Omental fat pad (tissue), 4 donors: ENCODE measurements around the gene LRGUK. TPM values are rescaled to one million over a fixed set of nuclear protein-coding genes. Genes with fewer than 3 reads are reported as not detected.

Experiments used
- ATAC-seq: fragments of 150-250 bp; one replicate; pipeline ENCODE4 v1.9.1; 2016; ENCODE audit warnings: mild to moderate bottlenecking, moderate library complexity; ENCODE audit not compliant: low FRiP score
- DNase-seq: peaks from one replicate; pipeline ENCODE4 v3.0.0-alpha.2; 2019; ENCODE audit warnings: low spot score
- total RNA-seq, 4 donors: library from RNA; depleted of rRNA; stranded (reverse); fragments of >200 nt; gene quantifications; one replicate each; pipeline ENCODE4 v1.1.0, GENCODE V29; 2016
- TF ChIP-seq, protein P1 (sequence below), 3 donors: fragments of 450-650 bp; IDR thresholded peaks; one replicate each; pipeline ENCODE4 v1.5.1; 2016 to 2017; ENCODE audit warnings: antibody characterized with exemption in 3 of 3, mild to moderate bottlenecking in 3 of 3, moderate library complexity in 2 of 3

LRGUK gene
- total RNA-seq, 4 donors from 2014 or later: 0.16 to 1.2 (median 0.51) TPM

DNA sequence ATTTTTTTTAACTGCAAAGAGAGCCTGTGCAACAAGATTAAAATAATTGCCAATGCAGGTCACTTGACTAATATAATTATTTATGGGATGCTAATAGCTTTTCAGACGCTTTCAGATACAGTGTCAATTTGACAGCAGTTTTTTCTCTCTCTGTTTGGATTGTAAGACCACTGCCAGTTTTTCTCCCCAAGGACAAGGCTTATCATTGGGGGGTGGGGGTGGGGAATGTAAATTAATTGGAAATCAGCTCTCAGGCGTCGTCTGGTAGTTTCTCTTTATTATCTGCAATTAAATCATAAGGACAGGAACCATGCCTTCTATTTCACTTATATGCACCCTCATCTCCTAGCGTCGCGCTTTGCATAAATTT is 559 bp upstream of the LRGUK start:
- TF ChIP-seq, protein P1, sequence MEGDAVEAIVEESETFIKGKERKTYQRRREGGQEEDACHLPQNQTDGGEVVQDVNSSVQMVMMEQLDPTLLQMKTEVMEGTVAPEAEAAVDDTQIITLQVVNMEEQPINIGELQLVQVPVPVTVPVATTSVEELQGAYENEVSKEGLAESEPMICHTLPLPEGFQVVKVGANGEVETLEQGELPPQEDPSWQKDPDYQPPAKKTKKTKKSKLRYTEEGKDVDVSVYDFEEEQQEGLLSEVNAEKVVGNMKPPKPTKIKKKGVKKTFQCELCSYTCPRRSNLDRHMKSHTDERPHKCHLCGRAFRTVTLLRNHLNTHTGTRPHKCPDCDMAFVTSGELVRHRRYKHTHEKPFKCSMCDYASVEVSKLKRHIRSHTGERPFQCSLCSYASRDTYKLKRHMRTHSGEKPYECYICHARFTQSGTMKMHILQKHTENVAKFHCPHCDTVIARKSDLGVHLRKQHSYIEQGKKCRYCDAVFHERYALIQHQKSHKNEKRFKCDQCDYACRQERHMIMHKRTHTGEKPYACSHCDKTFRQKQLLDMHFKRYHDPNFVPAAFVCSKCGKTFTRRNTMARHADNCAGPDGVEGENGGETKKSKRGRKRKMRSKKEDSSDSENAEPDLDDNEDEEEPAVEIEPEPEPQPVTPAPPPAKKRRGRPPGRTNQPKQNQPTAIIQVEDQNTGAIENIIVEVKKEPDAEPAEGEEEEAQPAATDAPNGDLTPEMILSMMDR (IDR thresholded peaks at IDR 0.05): no peak
- ATAC-seq: no peak
- DNase-seq: no peak

DNA sequence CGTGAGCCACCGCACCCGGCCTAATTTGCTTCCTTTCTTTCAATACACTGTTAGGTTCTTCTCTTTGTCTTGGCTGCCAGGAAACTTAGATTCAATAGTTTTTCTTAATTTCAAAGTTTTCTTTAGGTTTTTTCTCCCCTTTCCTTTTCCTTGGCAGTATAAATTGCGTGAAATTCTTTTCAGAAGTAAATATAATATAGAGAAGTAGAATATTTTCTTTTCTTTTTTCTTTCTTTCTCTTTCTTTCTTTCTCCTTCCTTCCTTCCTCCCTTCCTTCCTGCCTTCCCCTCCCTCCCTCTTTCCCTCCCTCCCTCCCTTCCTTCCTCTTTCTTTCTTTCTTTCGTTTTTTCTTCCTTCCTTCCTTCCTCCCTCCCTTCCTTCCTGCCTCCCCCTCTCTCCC is 1.7 kb downstream of the LRGUK start:
- no peak for ATAC-seq

DNA sequence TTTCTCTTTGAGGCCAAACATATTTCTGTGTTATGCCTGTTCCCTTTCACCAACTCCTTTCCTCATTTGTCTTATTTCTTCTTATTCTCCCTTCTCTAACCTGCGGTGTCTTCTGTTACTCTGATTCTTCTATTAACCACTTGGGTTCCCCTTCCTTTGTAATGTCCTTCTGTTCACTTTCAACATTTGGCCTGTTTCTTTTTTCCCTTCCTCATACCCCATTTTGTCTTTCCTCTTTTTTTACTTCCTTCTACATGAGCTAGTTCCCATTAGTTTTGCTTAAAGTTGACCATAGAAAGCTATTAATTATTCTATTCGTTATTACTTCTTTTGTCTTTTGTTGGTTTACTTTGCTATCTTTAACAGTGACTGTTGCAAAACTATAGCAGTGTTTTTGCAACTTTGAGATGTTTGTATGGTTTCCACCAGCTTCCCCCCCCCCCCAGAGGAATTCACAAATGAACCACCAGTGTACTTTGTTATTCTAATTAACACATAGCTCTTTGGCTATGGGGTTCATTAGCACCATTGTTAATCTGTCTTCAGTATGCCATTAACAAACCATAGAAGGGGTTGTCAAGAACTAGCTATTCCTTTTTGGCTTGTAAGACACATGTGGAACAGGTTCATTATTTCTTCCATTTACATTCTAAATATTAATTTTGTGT is 2.9 kb downstream of the LRGUK start:
- no peak for ATAC-seq
- TF ChIP-seq, protein P1 (IDR thresholded peaks at IDR 0.05): no peak
- no peak for DNase-seq

More for the DNA sequence above, 1.7 kb downstream of the LRGUK start:
- TF ChIP-seq, protein P1 (IDR thresholded peaks at IDR 0.05): no peak
- no peak for DNase-seq

DNA sequence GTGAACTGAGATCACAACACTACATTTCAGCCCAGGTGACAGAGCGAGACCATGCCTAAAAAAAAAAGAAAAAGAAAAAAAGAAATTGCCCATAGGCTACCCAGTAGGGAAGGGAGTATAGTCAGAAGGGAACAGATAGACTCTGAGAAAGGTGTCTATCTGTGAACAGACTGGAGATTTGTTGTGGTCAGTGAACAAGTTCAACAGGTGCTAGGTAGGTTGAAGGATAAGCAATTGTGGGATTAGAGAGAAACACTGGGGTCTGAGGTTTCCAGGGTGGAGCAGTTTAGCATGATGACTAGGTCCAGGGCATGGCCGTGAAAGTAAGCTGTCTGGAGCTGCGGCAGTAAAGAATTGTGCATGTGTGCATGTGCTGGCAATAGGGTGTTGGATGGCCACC is 6.9 kb downstream of the LRGUK start:
- TF ChIP-seq, protein P1 (IDR thresholded peaks at IDR 0.05): no peak
- DNase-seq (no peak), ATAC-seq (no peak)

DNA sequence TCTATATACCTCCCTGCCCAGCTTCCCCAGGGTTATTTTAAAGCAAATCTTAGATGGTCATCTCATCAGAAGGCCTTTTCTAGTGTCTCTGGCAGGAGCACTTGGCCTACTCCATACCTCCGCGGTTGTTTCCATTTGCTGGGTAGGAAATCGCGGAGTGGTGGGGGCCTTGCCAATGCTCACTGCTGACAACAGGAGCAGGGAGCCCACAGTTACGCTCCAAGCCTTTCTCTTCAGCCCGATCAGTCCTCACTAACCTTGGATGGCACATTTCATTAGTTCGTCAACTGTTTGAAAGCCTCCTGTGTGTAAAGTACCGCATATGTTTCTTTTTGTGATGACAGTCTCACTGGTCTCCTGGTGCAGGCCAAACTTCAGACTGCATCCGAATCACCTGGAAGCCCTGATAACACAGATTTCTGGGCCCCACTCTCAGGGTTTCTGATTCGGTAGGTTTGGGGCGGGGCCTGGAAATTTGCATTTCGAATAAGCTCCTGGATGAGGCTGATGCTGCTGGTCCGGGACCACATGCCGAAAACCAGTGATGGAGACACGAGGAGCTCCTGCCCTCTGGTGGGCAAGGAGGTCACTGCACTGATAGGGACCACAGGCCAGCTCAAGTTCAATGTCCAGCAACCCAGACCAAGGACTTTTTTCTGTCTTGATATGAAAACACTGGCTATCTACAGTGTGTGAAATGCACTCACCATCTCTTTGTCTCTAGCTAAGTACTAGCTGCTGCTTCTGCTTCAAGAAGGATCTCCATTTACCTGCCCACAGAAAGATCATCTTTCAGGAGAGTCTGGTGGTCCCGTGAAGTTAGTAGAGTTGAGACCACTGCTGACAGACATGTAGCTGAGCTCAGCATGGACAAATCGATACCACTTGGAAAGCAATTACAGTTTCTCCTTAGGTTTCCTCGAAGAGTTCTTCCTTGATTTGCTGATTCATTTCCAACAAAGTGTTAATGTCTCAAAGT is 14.0 kb downstream of the LRGUK start:
- DNase-seq (peak; percentile 60), ATAC-seq (peak; percentile 83)
- TF ChIP-seq, protein P1 (IDR thresholded peaks at IDR 0.05): peak in 2 of 3 donors; percentile 21 to 68

DNA sequence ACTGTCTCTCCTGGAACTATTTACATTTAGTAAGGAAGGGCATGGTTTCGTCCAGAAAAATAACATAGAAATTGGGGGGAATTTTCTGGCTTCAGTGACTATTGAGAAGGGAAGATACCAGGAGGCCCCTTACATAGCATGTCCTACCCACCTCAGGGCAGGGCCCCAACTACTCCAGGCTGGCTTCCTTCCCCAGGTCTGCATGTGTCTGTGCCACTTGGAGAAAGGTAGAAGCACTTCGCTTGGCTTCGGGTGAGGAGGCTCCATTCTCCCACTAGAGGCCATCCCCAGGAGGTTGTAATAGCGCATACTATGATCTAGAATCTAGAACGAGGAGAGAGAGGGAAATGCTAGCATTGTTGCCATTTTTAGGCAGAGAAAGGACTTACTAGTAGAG is 14.7 kb downstream of the LRGUK start:
- TF ChIP-seq, protein P1 (IDR thresholded peaks at IDR 0.05): no peak
- DNase-seq (no peak), ATAC-seq (no peak)
